ENCODE results near the gene PTPN6.

DNA sequence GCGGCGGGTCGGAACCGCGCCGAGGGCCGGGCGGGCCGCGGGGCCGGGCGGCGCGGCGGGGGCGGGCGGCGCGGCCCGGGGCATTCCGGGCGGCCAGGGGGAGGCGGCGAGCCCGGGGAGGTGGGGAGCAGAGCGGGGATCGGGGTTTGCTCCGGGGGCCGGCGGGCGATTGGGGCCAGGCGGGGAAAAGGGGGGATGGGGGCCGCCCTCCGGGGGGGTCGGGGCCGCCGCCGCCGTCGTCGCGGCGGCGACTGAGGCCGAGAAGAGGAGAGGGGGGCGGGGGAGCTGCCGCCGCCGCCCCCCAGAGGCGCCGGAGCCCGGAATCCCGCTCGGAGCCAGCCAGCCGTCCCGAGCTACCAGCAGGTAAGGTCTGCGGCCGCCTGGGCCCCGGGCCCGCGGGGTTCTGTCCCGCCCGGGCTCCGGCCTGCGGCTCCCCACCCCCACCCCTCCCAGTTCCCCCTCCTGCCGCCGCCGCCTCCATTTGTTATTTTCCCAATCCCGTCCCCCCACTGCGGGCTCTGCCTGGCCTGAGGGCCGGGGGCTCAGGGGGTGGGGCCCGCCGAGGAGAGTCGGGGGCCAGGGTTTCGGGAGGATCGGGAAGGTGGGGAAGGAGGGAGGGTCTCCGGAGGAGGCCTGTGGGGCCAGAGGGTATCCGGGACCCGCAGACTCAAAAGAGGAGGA is 23.0 kb upstream of the PTPN6 start:
- TF ChIP-seq, protein P1, sequence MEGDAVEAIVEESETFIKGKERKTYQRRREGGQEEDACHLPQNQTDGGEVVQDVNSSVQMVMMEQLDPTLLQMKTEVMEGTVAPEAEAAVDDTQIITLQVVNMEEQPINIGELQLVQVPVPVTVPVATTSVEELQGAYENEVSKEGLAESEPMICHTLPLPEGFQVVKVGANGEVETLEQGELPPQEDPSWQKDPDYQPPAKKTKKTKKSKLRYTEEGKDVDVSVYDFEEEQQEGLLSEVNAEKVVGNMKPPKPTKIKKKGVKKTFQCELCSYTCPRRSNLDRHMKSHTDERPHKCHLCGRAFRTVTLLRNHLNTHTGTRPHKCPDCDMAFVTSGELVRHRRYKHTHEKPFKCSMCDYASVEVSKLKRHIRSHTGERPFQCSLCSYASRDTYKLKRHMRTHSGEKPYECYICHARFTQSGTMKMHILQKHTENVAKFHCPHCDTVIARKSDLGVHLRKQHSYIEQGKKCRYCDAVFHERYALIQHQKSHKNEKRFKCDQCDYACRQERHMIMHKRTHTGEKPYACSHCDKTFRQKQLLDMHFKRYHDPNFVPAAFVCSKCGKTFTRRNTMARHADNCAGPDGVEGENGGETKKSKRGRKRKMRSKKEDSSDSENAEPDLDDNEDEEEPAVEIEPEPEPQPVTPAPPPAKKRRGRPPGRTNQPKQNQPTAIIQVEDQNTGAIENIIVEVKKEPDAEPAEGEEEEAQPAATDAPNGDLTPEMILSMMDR (IDR thresholded peaks at IDR 0.05), result no peak
- no peak for TF ChIP-seq POLR2A (IDR thresholded peaks at IDR 0.05)
